ENCODE data around the gene ZNF598.

DNA sequence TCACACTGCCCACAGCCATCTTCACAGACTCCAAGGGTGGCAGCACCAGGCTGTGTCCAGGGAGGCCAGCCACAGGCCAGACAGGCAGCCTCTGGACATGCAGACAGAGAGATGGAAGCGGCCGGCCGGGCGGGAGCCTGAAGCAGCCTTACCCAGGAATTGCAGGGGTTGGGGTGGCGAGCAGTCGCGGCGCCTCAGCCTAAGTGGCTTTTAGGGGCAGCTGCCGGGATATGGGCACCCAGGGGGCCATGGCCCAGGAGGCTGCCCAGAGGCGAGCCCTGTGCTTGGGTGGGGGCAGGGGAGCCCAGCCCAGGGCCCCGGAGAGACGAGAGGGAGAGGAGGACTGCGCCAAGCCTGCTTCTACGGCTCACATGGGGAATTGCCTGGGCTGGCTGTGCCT, 15.6 kb upstream of the ZNF598 start:
- TF ChIP-seq, protein P1, sequence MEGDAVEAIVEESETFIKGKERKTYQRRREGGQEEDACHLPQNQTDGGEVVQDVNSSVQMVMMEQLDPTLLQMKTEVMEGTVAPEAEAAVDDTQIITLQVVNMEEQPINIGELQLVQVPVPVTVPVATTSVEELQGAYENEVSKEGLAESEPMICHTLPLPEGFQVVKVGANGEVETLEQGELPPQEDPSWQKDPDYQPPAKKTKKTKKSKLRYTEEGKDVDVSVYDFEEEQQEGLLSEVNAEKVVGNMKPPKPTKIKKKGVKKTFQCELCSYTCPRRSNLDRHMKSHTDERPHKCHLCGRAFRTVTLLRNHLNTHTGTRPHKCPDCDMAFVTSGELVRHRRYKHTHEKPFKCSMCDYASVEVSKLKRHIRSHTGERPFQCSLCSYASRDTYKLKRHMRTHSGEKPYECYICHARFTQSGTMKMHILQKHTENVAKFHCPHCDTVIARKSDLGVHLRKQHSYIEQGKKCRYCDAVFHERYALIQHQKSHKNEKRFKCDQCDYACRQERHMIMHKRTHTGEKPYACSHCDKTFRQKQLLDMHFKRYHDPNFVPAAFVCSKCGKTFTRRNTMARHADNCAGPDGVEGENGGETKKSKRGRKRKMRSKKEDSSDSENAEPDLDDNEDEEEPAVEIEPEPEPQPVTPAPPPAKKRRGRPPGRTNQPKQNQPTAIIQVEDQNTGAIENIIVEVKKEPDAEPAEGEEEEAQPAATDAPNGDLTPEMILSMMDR (conservative IDR thresholded peaks at IDR 0.05; ENCODE audit: low read depth in 2 of 2) = no peak
- TF ChIP-seq, protein P2, sequence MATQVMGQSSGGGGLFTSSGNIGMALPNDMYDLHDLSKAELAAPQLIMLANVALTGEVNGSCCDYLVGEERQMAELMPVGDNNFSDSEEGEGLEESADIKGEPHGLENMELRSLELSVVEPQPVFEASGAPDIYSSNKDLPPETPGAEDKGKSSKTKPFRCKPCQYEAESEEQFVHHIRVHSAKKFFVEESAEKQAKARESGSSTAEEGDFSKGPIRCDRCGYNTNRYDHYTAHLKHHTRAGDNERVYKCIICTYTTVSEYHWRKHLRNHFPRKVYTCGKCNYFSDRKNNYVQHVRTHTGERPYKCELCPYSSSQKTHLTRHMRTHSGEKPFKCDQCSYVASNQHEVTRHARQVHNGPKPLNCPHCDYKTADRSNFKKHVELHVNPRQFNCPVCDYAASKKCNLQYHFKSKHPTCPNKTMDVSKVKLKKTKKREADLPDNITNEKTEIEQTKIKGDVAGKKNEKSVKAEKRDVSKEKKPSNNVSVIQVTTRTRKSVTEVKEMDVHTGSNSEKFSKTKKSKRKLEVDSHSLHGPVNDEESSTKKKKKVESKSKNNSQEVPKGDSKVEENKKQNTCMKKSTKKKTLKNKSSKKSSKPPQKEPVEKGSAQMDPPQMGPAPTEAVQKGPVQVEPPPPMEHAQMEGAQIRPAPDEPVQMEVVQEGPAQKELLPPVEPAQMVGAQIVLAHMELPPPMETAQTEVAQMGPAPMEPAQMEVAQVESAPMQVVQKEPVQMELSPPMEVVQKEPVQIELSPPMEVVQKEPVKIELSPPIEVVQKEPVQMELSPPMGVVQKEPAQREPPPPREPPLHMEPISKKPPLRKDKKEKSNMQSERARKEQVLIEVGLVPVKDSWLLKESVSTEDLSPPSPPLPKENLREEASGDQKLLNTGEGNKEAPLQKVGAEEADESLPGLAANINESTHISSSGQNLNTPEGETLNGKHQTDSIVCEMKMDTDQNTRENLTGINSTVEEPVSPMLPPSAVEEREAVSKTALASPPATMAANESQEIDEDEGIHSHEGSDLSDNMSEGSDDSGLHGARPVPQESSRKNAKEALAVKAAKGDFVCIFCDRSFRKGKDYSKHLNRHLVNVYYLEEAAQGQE (IDR thresholded peaks at IDR 0.05; ENCODE audit: unreplicated experiment) = no peak
- TF ChIP-seq POLR2AphosphoS5 (IDR thresholded peaks at IDR 0.05; ENCODE audit: low read depth) = no peak
- TF ChIP-seq CREB1 (CRISPR knock-in tag; IDR thresholded peaks at IDR 0.05; ENCODE audit: low read depth) = no peak
- TF ChIP-seq EZH2 (IDR thresholded peaks at IDR 0.05; ENCODE audit: low read depth, unreplicated experiment) = no peak

Measured in GM23338 (cell line).